GM08714 (cell line): ENCODE data around the gene NPSR1.
"Not testable (repeated sequence)": the region's sequence is repeated elsewhere in the genome, so short reads cannot be mapped to it uniquely, and the experiment has no call there.

Source experiments
- H3K4me3 ChIP-seq: fragments of 200-500 bp; sonication (Bioruptor generic); 2 replicates; pipeline ENCODE4 v1.5.1; 2014; ENCODE audit warnings: mild to moderate bottlenecking, low read length, inconsistent platforms
- ZNF274 ChIP-seq: IDR thresholded peaks from 2 replicates; pipeline ENCODE4 v1.6.1; 2012; ENCODE audit warnings: mild to moderate bottlenecking, low read depth, low read length

NPSR1 gene

GRCh38 chr7:34657632-34658268, at the start of gene NPSR1:
NPSR1 (plus strand) TSS chr7:34658218; CDS start chr7:34658413, 195 bp downstream.
- TF ChIP-seq ZNF274: no peak
- no peak within 1 kb of the TSS for H3K4me3 ChIP-seq

- TF ChIP-seq ZNF274: no peak
- H3K4me3 ChIP-seq: no peak overlapping the region
These were observed 45.4 kb upstream of the NPSR1 start for GRCh38 chr7:34612661-34613060.

GRCh38 chr7:34620425-34620824, 37.6 kb upstream of the NPSR1 start:
- no peak for TF ChIP-seq ZNF274
- H3K4me3 ChIP-seq: no peak overlapping the region

GRCh38 chr7:34622182-34622581, 35.8 kb upstream of the NPSR1 start:
- no peak for TF ChIP-seq ZNF274
- H3K4me3 ChIP-seq: no peak overlapping the region

GRCh38 chr7:34622771-34623250, 35.2 kb upstream of the NPSR1 start:
- no peak for TF ChIP-seq ZNF274
- no peak overlapping the region for H3K4me3 ChIP-seq

GRCh38 chr7:34628618-34629017, 29.4 kb upstream of the NPSR1 start:
- H3K4me3 ChIP-seq: not testable (repeated sequence)

- no peak for TF ChIP-seq ZNF274
- no peak overlapping the region for H3K4me3 ChIP-seq
These were observed 5.2 kb upstream of the NPSR1 start for GRCh38 chr7:34652809-34653208.

- H3K4me3 ChIP-seq: no peak overlapping the region
- TF ChIP-seq ZNF274: no peak
These were observed 4.2 kb upstream of the NPSR1 start for GRCh38 chr7:34653787-34654186.

GRCh38 chr7:34655384-34655783, 2.6 kb upstream of the NPSR1 start:
- TF ChIP-seq ZNF274: no peak

GRCh38 chr7:34656041-34656440, 2.0 kb upstream of the NPSR1 start:
- no peak overlapping the region for H3K4me3 ChIP-seq
- TF ChIP-seq ZNF274: no peak

More at GRCh38 chr7:34655384-34655783, 2.6 kb upstream of the NPSR1 start:
- no peak overlapping the region for H3K4me3 ChIP-seq

GRCh38 chr7:34659472-34660075, 1.6 kb downstream of the NPSR1 start:
- no peak overlapping the region for H3K4me3 ChIP-seq
- TF ChIP-seq ZNF274: no peak

- TF ChIP-seq ZNF274: no peak
These were observed 4.2 kb downstream of the NPSR1 start for GRCh38 chr7:34662058-34662708.

GRCh38 chr7:34664755-34665154, 6.7 kb downstream of the NPSR1 start:
- H3K4me3 ChIP-seq: no peak overlapping the region
- TF ChIP-seq ZNF274: no peak

More at GRCh38 chr7:34662058-34662708, 4.2 kb downstream of the NPSR1 start:
- H3K4me3 ChIP-seq: no peak overlapping the region

GRCh38 chr7:34672430-34672829, 14.4 kb downstream of the NPSR1 start:
- TF ChIP-seq ZNF274: no peak

GRCh38 chr7:34673066-34673465, 15.0 kb downstream of the NPSR1 start:
- TF ChIP-seq ZNF274: no peak
- no peak overlapping the region for H3K4me3 ChIP-seq

More at GRCh38 chr7:34672430-34672829, 14.4 kb downstream of the NPSR1 start:
- no peak overlapping the region for H3K4me3 ChIP-seq

GRCh38 chr7:34675749-34676374, 17.8 kb downstream of the NPSR1 start:
- H3K4me3 ChIP-seq: no peak overlapping the region
- TF ChIP-seq ZNF274: no peak
